HepG2 (cell line): ENCODE measurements around the gene PNPLA8. TPM values are rescaled to one million over a fixed set of nuclear protein-coding genes. Genes with fewer than 3 reads are reported as not detected.

ENCODE experiments used
- polyA plus RNA-seq, 8 experiments: library from polyadenylated mRNA; depleted of rRNA in 3 of 8; stranded (reverse) in 7 of 8; unstranded in 1 of 8; fragments of >200 nt; fragmentation: Illumina TruSeq in 4 of 8; extraction: Trizol in 4 of 8; gene quantifications; 2 replicates each; pipeline versions ENCODE4 v1.2.1 to v1.2.3, GENCODE V29; 2011 to 2016; ENCODE audit warnings: low read depth in 4 of 8, missing spikeins in 1 of 8, mixed read lengths in 1 of 8; ENCODE audit not compliant: insufficient read depth in 1 of 8
- total RNA-seq, 5 experiments: library from RNA; depleted of rRNA; stranded (reverse); fragments of >200 nt; fragmentation: Illumina TruSeq; extraction: Trizol; gene quantifications; 2 replicates each; pipeline ENCODE4 v1.2.3, GENCODE V29; 2016; ENCODE audit warnings: low read depth in 1 of 5

The PNPLA8 gene
- total and polyA plus RNA-seq, 2 of the 13 experiments (the other 11 are each of a cell fraction or from before 2014, with no cell fraction given) = 6.3 to 11.4 TPM

Other genes starting within 250 kb of the PNPLA8 start
- 0.31 and 0.39 TPM in 2 replicates for gene NRCAM, start 69.7 kb downstream of the PNPLA8 start, total RNA-seq (2016; rRNA removed; fragmentation: Illumina TruSeq; extraction: Trizol)
- 0.31 and 0.33 TPM in 2 replicates for gene NRCAM, start 69.7 kb downstream of the PNPLA8 start, polyA plus RNA-seq (2011; rRNA removed)
- gene THAP5, start 43.6 kb upstream of the PNPLA8 start, total RNA-seq (2016; rRNA removed; fragmentation: Illumina TruSeq; extraction: Trizol) = 11.8 and 17.1 TPM in 2 replicates
- 3.6 and 4.0 TPM in 2 replicates for gene THAP5, start 43.6 kb upstream of the PNPLA8 start, polyA plus RNA-seq (2011; rRNA removed)
- 10.8 and 16.4 TPM in 2 replicates for gene DNAJB9, start 43.7 kb upstream of the PNPLA8 start, total RNA-seq (2016; rRNA removed; fragmentation: Illumina TruSeq; extraction: Trizol)
- gene DNAJB9, start 43.7 kb upstream of the PNPLA8 start, polyA plus RNA-seq (2011; rRNA removed) = 7.9 and 8.6 TPM in 2 replicates